Skin of body (tissue), 2 donors: ENCODE measurements around the gene PRSS57. TPM values are rescaled to one million over a fixed set of nuclear protein-coding genes. Genes with fewer than 3 reads are reported as not detected.

Experiments used
- DNase-seq: peaks from one replicate; lab custom pipeline; 2025; lab: John Stamatoyannopoulos, UW
- total RNA-seq: library from RNA; depleted of rRNA; stranded (reverse); fragments of >200 nt; gene quantifications from one replicate; pipeline ENCODE4 v1.2.3, GENCODE V29; 2014

Gene PRSS57
- total RNA-seq, 1 donor from 2014 or later = 0.69 TPM

- no peak for DNase-seq
Observed at GRCh38 chr19:638906-639252, 56.4 kb downstream of the PRSS57 start.

Other genes starting within 250 kb of the PRSS57 start
- 7.1 TPM for gene SHC2, start 234.4 kb downstream of the PRSS57 start, total RNA-seq
- gene MADCAM1, start 199.0 kb downstream of the PRSS57 start, total RNA-seq = 0.99 TPM
- 10.6 TPM for gene TPGS1, start 188.0 kb downstream of the PRSS57 start, total RNA-seq
- 44.1 TPM for gene CDC34, start 163.7 kb downstream of the PRSS57 start, total RNA-seq
- 0.30 TPM for gene GZMM, start 151.4 kb downstream of the PRSS57 start, total RNA-seq
- 157 TPM for gene BSG, start 122.9 kb downstream of the PRSS57 start, total RNA-seq
- gene HCN2, start 105.6 kb downstream of the PRSS57 start, total RNA-seq = 0.59 TPM
- gene POLRMT, start 61.9 kb downstream of the PRSS57 start, total RNA-seq = 15.6 TPM
- gene FGF22, start 55.6 kb downstream of the PRSS57 start, total RNA-seq = 1.4 TPM
- 17.5 TPM for gene RNF126, start 32.2 kb downstream of the PRSS57 start, total RNA-seq
- gene FSTL3, start 19.1 kb downstream of the PRSS57 start, total RNA-seq = 21.0 TPM
- gene PALM, start 13.5 kb upstream of the PRSS57 start, total RNA-seq = 25.4 TPM
- gene MISP, start 55.7 kb upstream of the PRSS57 start, total RNA-seq = 1.2 TPM
- gene PTBP1, start 102.0 kb upstream of the PRSS57 start, total RNA-seq = 106 TPM
- 0.89 TPM for gene PLPPR3, start 126.5 kb upstream of the PRSS57 start, total RNA-seq
- 12.8 TPM for gene AZU1, start 132.4 kb upstream of the PRSS57 start, total RNA-seq
- gene PRTN3, start 145.5 kb upstream of the PRSS57 start, total RNA-seq = 28.9 TPM
- 24.0 TPM for gene ELANE, start 156.9 kb upstream of the PRSS57 start, total RNA-seq
- gene CFD, start 164.2 kb upstream of the PRSS57 start, total RNA-seq = 79.1 TPM
- 16.5 TPM for gene MED16, start 197.7 kb upstream of the PRSS57 start, total RNA-seq
- not detected for gene RNU6-9, start 198.0 kb upstream of the PRSS57 start, total RNA-seq
- gene R3HDM4, start 217.8 kb upstream of the PRSS57 start, total RNA-seq = 28.7 TPM
- gene KISS1R, start 221.9 kb upstream of the PRSS57 start, total RNA-seq = not detected
- 12.8 TPM for gene ARID3A, start 230.6 kb upstream of the PRSS57 start, total RNA-seq